GM12878 (cell line): Measurements from ENCODE around the gene HIGD1C. TPM values are rescaled to one million over a fixed set of nuclear protein-coding genes. Genes with fewer than 3 reads are reported as not detected.

ENCODE experiments used
- ATAC-seq: fragments of 200-7000 bp; cut with Tn5 transposase; 3 replicates; pipeline ENCODE4 v1.9.1; 2020; ENCODE audit warnings: mild to moderate bottlenecking, moderate library complexity
- BruUV-seq: library from RNA; stranded (reverse); fragments of 400-500 nt; replicated peaks from 2 replicates; lab custom pipeline; 2021; lab: Mats Ljungman, UMichigan
- CTCF ChIA-PET: fragments of 300-600 bp; sonication (Branson Sonifier 250); formaldehyde crosslinking; extraction: SDS; loops from one replicate; lab custom pipeline; 2021; ENCODE audit warnings: inconsistent platforms; lab: Yijun Ruan, JAX
- POLR2A ChIA-PET: fragments of 350-600 bp; formaldehyde crosslinking; extraction: SDS; loops from one replicate; lab custom pipeline; 2021; ENCODE audit warnings: inconsistent platforms; lab: Charles Lee
- RAD21 ChIA-PET: fragments of 300-600 bp; sonication (Branson Sonifier 250); formaldehyde crosslinking; loops from one replicate; lab custom pipeline; 2023; ENCODE audit warnings: antibody characterized with exemption; ENCODE audit not compliant: unreplicated experiment; lab: Charles Lee
- SMC1A ChIA-PET: fragments of 300-600 bp; sonication (Branson Sonifier 250); formaldehyde crosslinking; loops from one replicate; lab custom pipeline; 2023; ENCODE audit not compliant: unreplicated experiment, uncharacterized antibody; lab: Charles Lee
- DNase-seq: peaks from one replicate; pipeline ENCODE4 v3.0.0-alpha.2; 2011; ENCODE audit warnings: low read depth, low spot score
- FAIRE-seq: peaks from 3 replicates; lab custom pipeline; 2011; peaks lifted over from hg19 to GRCh38; lab: Jason Lieb, UNC
- H2AFZ ChIP-seq: 2 replicates; pipeline ENCODE4 v1.6.0; 2011; ENCODE audit warnings: low read depth, low read length, control low read depth; ENCODE audit not compliant: control insufficient read depth
- H3K27ac ChIP-seq: 2 replicates; pipeline ENCODE4 v1.5.1; 2011; ENCODE audit warnings: control low read depth; ENCODE audit not compliant: control insufficient read depth, insufficient read depth
- H3K27me3 ChIP-seq, 2 experiments: replicated peaks in 1 of 2; 2 replicates each; pipeline versions ENCODE4 v1.6.0 to v1.6.1; 2011; ENCODE audit warnings: low read length in 1 of 2; ENCODE audit not compliant: control insufficient read depth in 2 of 2, insufficient read depth in 2 of 2
- H3K36me3 ChIP-seq, 2 experiments: 2 replicates each; pipeline ENCODE4 v1.5.1; 2011; ENCODE audit warnings: low read length in 1 of 2; ENCODE audit not compliant: control insufficient read depth in 2 of 2, insufficient read depth in 2 of 2
- H3K4me1 ChIP-seq: 2 replicates; pipeline ENCODE4 v1.6.1; 2011; ENCODE audit warnings: mild to moderate bottlenecking, low read length, moderate library complexity, mixed read lengths; ENCODE audit not compliant: control insufficient read depth, insufficient read depth
- H3K4me2 ChIP-seq: 2 replicates; pipeline ENCODE4 v1.6.0; 2011; ENCODE audit warnings: control low read depth; ENCODE audit not compliant: control insufficient read depth, insufficient read depth
- H3K4me3 ChIP-seq: fragments of 200-600 bp; sonication (generic); 2 replicates; pipeline ENCODE4 v1.5.1; 2016
- H3K79me2 ChIP-seq: 2 replicates; pipeline ENCODE4 v1.6.0; 2011; ENCODE audit warnings: low read length; ENCODE audit not compliant: control insufficient read depth, insufficient read depth
- H3K9ac ChIP-seq: 2 replicates; pipeline ENCODE4 v1.8.0; 2011; ENCODE audit warnings: low read length, control low read depth, mixed read lengths; ENCODE audit not compliant: control insufficient read depth, insufficient read depth
- H3K9me3 ChIP-seq: replicated peaks from 3 replicates; pipeline ENCODE4 v1.5.1; 2011; ENCODE audit warnings: mild to moderate bottlenecking, low read length; ENCODE audit not compliant: control insufficient read depth, insufficient read depth
- H4K20me1 ChIP-seq: 2 replicates; pipeline ENCODE4 v1.6.0; 2011; ENCODE audit not compliant: control insufficient read depth, insufficient read depth
- JUNB ChIP-seq: IDR thresholded peaks from 2 replicates; pipeline ENCODE4 v1.6.1; 2016; ENCODE audit warnings: antibody characterized with exemption, mild to moderate bottlenecking
- KDM1A ChIP-seq: fragments of 200-600 bp; sonication (generic); IDR thresholded peaks from 2 replicates; pipeline ENCODE4 v1.6.1; 2016; ENCODE audit warnings: borderline replicate concordance
- MYC ChIP-seq: IDR thresholded peaks from 2 replicates; pipeline ENCODE4 v1.6.1; 2011; ENCODE audit warnings: mild to moderate bottlenecking, low read length, moderate library complexity, inconsistent platforms; ENCODE audit not compliant: insufficient read depth, insufficient replicate concordance, insufficient read length, severe bottlenecking
- NFIC ChIP-seq: IDR thresholded peaks from 2 replicates; pipeline ENCODE4 v1.6.1; 2012; ENCODE audit warnings: low read depth, mild to moderate bottlenecking, inconsistent platforms, low read length, moderate library complexity
- NRF1 ChIP-seq: conservative IDR thresholded peaks from 2 replicates; pipeline ENCODE4 v1.6.1; 2011; ENCODE audit warnings: mild to moderate bottlenecking, low read depth, low read length, improper control_type of control experiment
- STAT1 ChIP-seq: fragments of 450-650 bp; conservative IDR thresholded peaks from 2 replicates; pipeline ENCODE4 v1.6.1; 2014; ENCODE audit warnings: antibody characterized with exemption, mild to moderate bottlenecking
- USF2 ChIP-seq: IDR thresholded peaks from 2 replicates; pipeline ENCODE4 v1.6.1; 2011; ENCODE audit warnings: low read depth, low read length, improper control_type of control experiment, borderline replicate concordance
- WGBS: methylation state at CpG from one replicate; pipeline ENCODE4 v1.1.6; 2016; ENCODE audit warnings: low lambda C conversion rate; ENCODE audit not compliant: insufficient replicate concordance, insufficient coverage; ENCODE audit errors: missing lambda C conversion rate; 5-methylcytosine and 5-hydroxymethylcytosine counted together
- in situ Hi-C: fragments of 300-500 bp; cut with MboI; formaldehyde crosslinking; loops from 9 replicates; pipeline ENCODE4 v1.14.3; 2018; ENCODE audit warnings: mixed read lengths
- intact Hi-C: fragments of 100-400 bp; cut with micrococcal nuclease; formaldehyde crosslinking; loops from one replicate; pipeline ENCODE4 v1.14.2; 2022; ENCODE audit not compliant: unreplicated experiment
- polyA plus RNA-seq, 11 experiments: library from polyadenylated mRNA; depleted of rRNA in 4 of 11; unstranded in 6 of 11; stranded (reverse) in 5 of 11; fragments of >200 nt; fragmentation: Nextera tagmentation in 4 of 11; fragmentation: Illumina TruSeq in 1 of 11; extraction: Ambion mirVana in 4 of 11; extraction: Trizol in 1 of 11; gene quantifications; 1 replicate in 1 of 11; 2 replicates in 10 of 11; pipeline versions ENCODE4 v1.2.1 to v1.2.3, GENCODE V29; 2011 to 2016; ENCODE audit warnings: inconsistent platforms in 2 of 11, missing spikeins in 2 of 11, low read depth in 1 of 11
- total RNA-seq, 4 experiments: library from RNA; depleted of rRNA in 3 of 4; stranded (reverse); fragments of >200 nt in 3 of 4; fragmentation: Illumina TruSeq in 1 of 4; extraction: Trizol in 1 of 4; gene quantifications; 2 replicates each; pipeline versions ENCODE4 v1.2.1 to v1.2.3, GENCODE V29; 2013 to 2021

The HIGD1C gene
- total and polyA plus RNA-seq, 10 of the 15 experiments (the other 5 are each of a cell fraction or from before 2014, with no cell fraction given), result not detected

GRCh38 chr12:50990147-50990727 lies 37.9 kb downstream of the HIGD1C start:
- H3K79me2 ChIP-seq, result no peaks in the 10 kb centered on the region
- TF ChIP-seq USF2 (no peak), STAT1 (no peak), MYC (no peak), NFIC (no peak), JUNB (peak; percentile 15; the same call in 1 of the 2 replicates), NRF1 (no peak), KDM1A (no peak)
- ChIA-PET RAD21 (interaction anchor here (1.9 to 7.3 kb wide), 2 partner anchors 11 to 164 kb away, joined by 5 to 114 read pairs; no protein-coding TSS in a partner anchor), CTCF (interaction anchor here (1.5 to 7.2 kb wide), 3 partner anchors 9 to 226 kb away, joined by 4 to 149 read pairs (median 88); partner anchors contain the start of gene ATF1), POLR2A (interaction anchor here (0.6 kb wide), 1 partner anchor 32 kb away, joined by 3 read pairs; no protein-coding TSS in a partner anchor), SMC1A (interaction anchor here (0.7 to 7.6 kb wide), 4 partner anchors 36 to 225 kb away, joined by 3 to 129 read pairs (median 3); partner anchors contain the start of gene SLC11A2)
- no peak overlapping the region for H3K4me3 ChIP-seq
- H3K4me2 ChIP-seq, result no peak overlapping the region
- peaks cover 3 to 26% of the 10 kb centered on the region in 2 experiments for H3K36me3 ChIP-seq
- in situ Hi-C loops (loop anchor here (5.0 kb wide), 1 partner anchor 163 kb away; no protein-coding TSS in a partner anchor), intact Hi-C loops (no loop called here)
- no peak overlapping the region for H3K27ac ChIP-seq
- WGBS, result 25% methylated on average over 4 of the region's 4 CpGs
- H3K9me3 ChIP-seq, result no peaks in the 10 kb centered on the region
- H4K20me1 ChIP-seq, result no peaks in the 10 kb centered on the region
- FAIRE-seq (no peak), ATAC-seq (no peak), DNase-seq (no peak)
- H3K27me3 ChIP-seq, result no peaks in the 10 kb centered on the region
- H3K4me1 ChIP-seq, result peaks cover 17% of the 10 kb centered on the region
- no TSS peak for BruUV-seq
- H2AFZ ChIP-seq, result no peak overlapping the region
- no peak overlapping the region for H3K9ac ChIP-seq
